Smooth muscle cell (in vitro differentiated cells): ENCODE results near the gene WNT5A. TPM values are rescaled to one million over a fixed set of nuclear protein-coding genes. Genes with fewer than 3 reads are reported as not detected.
A peak's percentile ranks its signal among the peaks of the same experiment; 100 is the strongest.

Experiments
- DNase-seq: peaks from one replicate; lab custom pipeline; 2025; ENCODE audit not compliant: unreplicated experiment; lab: John Stamatoyannopoulos, UW
- H2AFZ ChIP-seq: fragments of 200-600 bp; sonication (generic); 2 replicates; pipeline ENCODE4 v1.6.0; 2016; ENCODE audit warnings: antibody characterized with exemption, low read depth, mild to moderate bottlenecking
- H3F3A ChIP-seq: fragments of 200-600 bp; sonication (generic); 2 replicates; pipeline ENCODE4 v1.6.0; 2017; ENCODE audit warnings: antibody characterized with exemption, low read depth
- H3K27ac ChIP-seq: fragments of 200-600 bp; sonication (generic); 2 replicates; pipeline ENCODE4 v1.5.1; 2016; ENCODE audit warnings: low read depth, mild to moderate bottlenecking
- H3K27me3 ChIP-seq: fragments of 200-600 bp; sonication (generic); 2 replicates; pipeline ENCODE4 v1.6.1; 2016; ENCODE audit warnings: low read depth, mild to moderate bottlenecking
- H3K36me3 ChIP-seq: fragments of 200-600 bp; sonication (generic); 2 replicates; pipeline ENCODE4 v1.5.1; 2016; ENCODE audit warnings: low read depth
- H3K4me1 ChIP-seq: fragments of 200-600 bp; sonication (generic); 2 replicates; pipeline ENCODE4 v1.5.1; 2016; ENCODE audit warnings: low read depth
- H3K4me2 ChIP-seq: fragments of 200-600 bp; sonication (generic); 2 replicates; pipeline ENCODE4 v1.6.0; 2016; ENCODE audit warnings: mild to moderate bottlenecking
- H3K4me3 ChIP-seq: fragments of 200-600 bp; sonication (generic); 2 replicates; pipeline ENCODE4 v1.5.1; 2016; ENCODE audit warnings: mild to moderate bottlenecking
- H3K79me2 ChIP-seq: fragments of 200-600 bp; sonication (generic); 2 replicates; pipeline ENCODE4 v1.6.0; 2016; ENCODE audit warnings: low read depth, mild to moderate bottlenecking
- H3K9ac ChIP-seq: fragments of 200-600 bp; sonication (generic); 2 replicates; pipeline ENCODE4 v1.6.0; 2016; ENCODE audit warnings: low read depth
- H3K9me3 ChIP-seq: fragments of 200-600 bp; sonication (generic); replicated peaks from 2 replicates; pipeline ENCODE4 v1.5.1; 2016; ENCODE audit warnings: low read depth
- H4K20me1 ChIP-seq: fragments of 200-600 bp; sonication (generic); 2 replicates; pipeline ENCODE4 v1.6.0; 2016; ENCODE audit warnings: low read depth
- WGBS: methylation state at CpG from one replicate; pipeline ENCODE4 v1.1.7; 2016; ENCODE audit warnings: low lambda C conversion rate; 5-methylcytosine and 5-hydroxymethylcytosine counted together
- polyA plus RNA-seq: library from polyadenylated mRNA; unstranded; fragments of >200 nt; fragmentation: Nextera tagmentation; extraction: Ambion mirVana; gene quantifications from 2 replicates; pipeline ENCODE4 v1.2.1, GENCODE V29; 2016
- total RNA-seq: library from RNA; depleted of rRNA; stranded (reverse); fragments of >200 nt; gene quantifications from 2 replicates; pipeline ENCODE4 v1.2.3, GENCODE V29; 2014
- TF ChIP-seq, protein P1 (sequence below): fragments of 200-600 bp; sonication (generic); IDR thresholded peaks from 2 replicates; pipeline ENCODE4 v1.5.1; 2017; ENCODE audit warnings: borderline replicate concordance, mild to moderate bottlenecking, antibody characterized with exemption; ENCODE audit not compliant: insufficient read depth, poor library complexity, severe bottlenecking

Gene WNT5A
- total and polyA plus RNA-seq, 2 experiments from 2014 or later, result 12.0 to 81.8 TPM

GRCh38 chr3:55511895-55512570 lies 24.9 kb upstream of the WNT5A start:
- Histone ChIP-seq H3K4me3 (no peak overlapping the region), H2AFZ (no peak overlapping the region), H3K27ac (no peak overlapping the region), H3K9ac (no peak overlapping the region), H4K20me1 (no peaks in the 10 kb centered on the region), H3K4me2 (peak overlapping the region; percentile 36), H3K9me3 (no peaks in the 10 kb centered on the region), H3F3A (no peaks in the 10 kb centered on the region), H3K79me2 (no peaks in the 10 kb centered on the region), H3K27me3 (no peaks in the 10 kb centered on the region), H3K36me3 (no peaks in the 10 kb centered on the region), H3K4me1 (peaks cover 14% of the 10 kb centered on the region)
- no peak for DNase-seq
- TF ChIP-seq, protein P1, sequence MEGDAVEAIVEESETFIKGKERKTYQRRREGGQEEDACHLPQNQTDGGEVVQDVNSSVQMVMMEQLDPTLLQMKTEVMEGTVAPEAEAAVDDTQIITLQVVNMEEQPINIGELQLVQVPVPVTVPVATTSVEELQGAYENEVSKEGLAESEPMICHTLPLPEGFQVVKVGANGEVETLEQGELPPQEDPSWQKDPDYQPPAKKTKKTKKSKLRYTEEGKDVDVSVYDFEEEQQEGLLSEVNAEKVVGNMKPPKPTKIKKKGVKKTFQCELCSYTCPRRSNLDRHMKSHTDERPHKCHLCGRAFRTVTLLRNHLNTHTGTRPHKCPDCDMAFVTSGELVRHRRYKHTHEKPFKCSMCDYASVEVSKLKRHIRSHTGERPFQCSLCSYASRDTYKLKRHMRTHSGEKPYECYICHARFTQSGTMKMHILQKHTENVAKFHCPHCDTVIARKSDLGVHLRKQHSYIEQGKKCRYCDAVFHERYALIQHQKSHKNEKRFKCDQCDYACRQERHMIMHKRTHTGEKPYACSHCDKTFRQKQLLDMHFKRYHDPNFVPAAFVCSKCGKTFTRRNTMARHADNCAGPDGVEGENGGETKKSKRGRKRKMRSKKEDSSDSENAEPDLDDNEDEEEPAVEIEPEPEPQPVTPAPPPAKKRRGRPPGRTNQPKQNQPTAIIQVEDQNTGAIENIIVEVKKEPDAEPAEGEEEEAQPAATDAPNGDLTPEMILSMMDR, result no peak
- 61% methylated on average over 7 of the region's 7 CpGs for WGBS

DNA sequence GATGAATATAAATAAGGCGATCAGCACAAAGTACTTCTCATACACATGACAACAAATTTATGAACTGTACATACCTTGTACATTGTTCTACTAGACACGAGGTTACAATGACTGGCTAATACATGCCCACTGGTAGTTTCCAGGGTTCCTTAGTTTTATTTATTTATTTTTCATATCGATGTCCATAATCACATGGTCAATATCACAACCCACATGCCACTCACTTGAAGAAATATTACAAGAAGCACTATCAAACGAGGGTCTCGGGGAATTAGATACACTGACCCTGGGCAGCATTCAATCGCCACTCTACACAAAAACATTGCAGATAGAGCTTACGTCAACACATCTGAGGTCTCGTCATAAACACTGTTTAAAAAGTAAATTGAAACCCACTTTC lies 21.2 kb upstream of the WNT5A start:
- no peaks in the 10 kb centered on the region for H3F3A ChIP-seq
- WGBS, result 93% methylated on average over 8 of the region's 8 CpGs
- H3K4me2 ChIP-seq, result no peak overlapping the region
- H3K9me3 ChIP-seq, result no peaks in the 10 kb centered on the region
- H3K36me3 ChIP-seq, result no peaks in the 10 kb centered on the region
- H2AFZ ChIP-seq, result no peak overlapping the region
- no peak for DNase-seq
- H4K20me1 ChIP-seq, result no peaks in the 10 kb centered on the region
- no peak overlapping the region for H3K4me3 ChIP-seq
- H3K79me2 ChIP-seq, result no peaks in the 10 kb centered on the region
- H3K4me1 ChIP-seq, result peaks cover 13% of the 10 kb centered on the region
- H3K27ac ChIP-seq, result no peak overlapping the region
- TF ChIP-seq, protein P1, result no peak
- no peaks in the 10 kb centered on the region for H3K27me3 ChIP-seq
- H3K9ac ChIP-seq, result no peak overlapping the region

GRCh38 chr3:55507808-55508207 lies 20.7 kb upstream of the WNT5A start:
- Histone ChIP-seq H3K4me2 (no peak overlapping the region), H3K9me3 (no peaks in the 10 kb centered on the region), H3K9ac (no peak overlapping the region), H4K20me1 (no peaks in the 10 kb centered on the region), H2AFZ (no peak overlapping the region), H3K4me3 (no peak overlapping the region), H3K27ac (no peak overlapping the region), H3K27me3 (no peaks in the 10 kb centered on the region), H3K4me1 (peaks cover 8% of the 10 kb centered on the region), H3K36me3 (no peaks in the 10 kb centered on the region), H3K79me2 (no peaks in the 10 kb centered on the region), H3F3A (no peaks in the 10 kb centered on the region)
- TF ChIP-seq, protein P1, result no peak
- no peak for DNase-seq
- WGBS, result 97% methylated on average over 1 of the region's 1 CpG

DNA sequence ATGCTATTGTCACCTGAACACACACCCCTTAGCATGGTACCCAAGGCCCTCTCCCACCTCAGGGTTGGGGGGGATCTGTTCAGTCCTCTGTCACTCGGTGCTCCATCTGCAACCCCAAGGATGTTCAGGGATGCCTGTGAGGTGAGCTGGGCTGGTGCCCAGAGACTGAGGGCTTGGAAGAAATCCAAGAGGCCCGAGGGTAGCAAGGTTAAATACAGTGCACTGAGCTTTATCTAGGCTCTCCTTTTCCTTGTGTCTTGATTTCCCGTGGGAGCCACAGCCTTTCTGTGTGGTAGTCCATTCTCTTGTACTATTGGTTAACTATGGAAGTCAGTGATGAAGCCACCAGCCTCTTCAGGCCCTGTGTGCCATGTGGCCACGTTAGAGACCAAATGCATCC lies 18.7 kb upstream of the WNT5A start:
- H3K27me3 ChIP-seq, result no peaks in the 10 kb centered on the region
- WGBS, result 97% methylated on average over 4 of the region's 4 CpGs
- no peak overlapping the region for H2AFZ ChIP-seq

More for the DNA sequence above, 18.7 kb upstream of the WNT5A start:
- no peaks in the 10 kb centered on the region for H3K9me3 ChIP-seq
- H3K4me1 ChIP-seq, result no peaks in the 10 kb centered on the region
- no peaks in the 10 kb centered on the region for H4K20me1 ChIP-seq
- TF ChIP-seq, protein P1, result no peak
- H3F3A ChIP-seq, result no peaks in the 10 kb centered on the region
- H3K36me3 ChIP-seq, result no peaks in the 10 kb centered on the region
- DNase-seq, result no peak
- H3K4me2 ChIP-seq, result no peak overlapping the region
- H3K4me3 ChIP-seq, result no peak overlapping the region
- no peak overlapping the region for H3K9ac ChIP-seq
- no peaks in the 10 kb centered on the region for H3K79me2 ChIP-seq
- no peak overlapping the region for H3K27ac ChIP-seq
